ENCODE measurements around the gene PVALB. TPM values are rescaled to one million over a fixed set of nuclear protein-coding genes. Genes with fewer than 3 reads are reported as not detected.

The PVALB gene
- total RNA-seq, 1 donor from 2014 or later: not detected

DNA sequence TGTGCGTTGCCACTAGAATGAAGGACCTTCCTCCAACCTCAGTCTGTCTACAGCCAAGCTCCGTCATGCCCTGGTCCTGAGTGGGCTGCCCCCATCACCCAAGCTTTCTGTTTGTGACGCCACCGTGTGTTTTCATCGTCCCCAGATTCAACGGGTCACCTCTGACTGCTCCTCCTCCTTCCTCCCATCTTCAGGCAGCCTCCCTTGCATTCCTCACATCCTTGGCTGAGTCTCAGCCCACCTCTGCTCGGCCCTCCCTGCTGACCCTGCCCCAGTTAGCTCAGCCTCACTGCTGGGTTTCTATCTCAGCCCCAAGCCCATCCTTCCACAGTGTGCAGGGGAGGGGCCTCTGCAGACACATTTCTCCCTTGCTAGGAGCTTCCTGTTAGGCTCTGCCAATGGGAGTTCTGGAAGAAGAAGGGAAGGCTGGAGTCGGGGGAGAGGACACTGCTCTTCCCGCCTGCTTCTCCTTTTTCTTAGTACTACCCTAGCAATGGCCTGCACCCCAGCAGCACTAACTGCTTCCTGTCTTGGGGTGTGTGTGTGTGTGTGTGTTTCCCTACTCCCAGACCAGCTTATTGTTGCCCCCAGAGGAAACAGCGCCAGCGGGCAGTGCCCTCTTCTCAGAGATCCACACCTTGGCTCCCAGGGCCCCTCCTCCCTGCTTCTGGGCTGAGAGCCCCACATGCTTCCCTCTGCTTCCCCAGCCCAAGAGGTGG is 46.2 kb downstream of the PVALB start:
- TF ChIP-seq, protein P1, sequence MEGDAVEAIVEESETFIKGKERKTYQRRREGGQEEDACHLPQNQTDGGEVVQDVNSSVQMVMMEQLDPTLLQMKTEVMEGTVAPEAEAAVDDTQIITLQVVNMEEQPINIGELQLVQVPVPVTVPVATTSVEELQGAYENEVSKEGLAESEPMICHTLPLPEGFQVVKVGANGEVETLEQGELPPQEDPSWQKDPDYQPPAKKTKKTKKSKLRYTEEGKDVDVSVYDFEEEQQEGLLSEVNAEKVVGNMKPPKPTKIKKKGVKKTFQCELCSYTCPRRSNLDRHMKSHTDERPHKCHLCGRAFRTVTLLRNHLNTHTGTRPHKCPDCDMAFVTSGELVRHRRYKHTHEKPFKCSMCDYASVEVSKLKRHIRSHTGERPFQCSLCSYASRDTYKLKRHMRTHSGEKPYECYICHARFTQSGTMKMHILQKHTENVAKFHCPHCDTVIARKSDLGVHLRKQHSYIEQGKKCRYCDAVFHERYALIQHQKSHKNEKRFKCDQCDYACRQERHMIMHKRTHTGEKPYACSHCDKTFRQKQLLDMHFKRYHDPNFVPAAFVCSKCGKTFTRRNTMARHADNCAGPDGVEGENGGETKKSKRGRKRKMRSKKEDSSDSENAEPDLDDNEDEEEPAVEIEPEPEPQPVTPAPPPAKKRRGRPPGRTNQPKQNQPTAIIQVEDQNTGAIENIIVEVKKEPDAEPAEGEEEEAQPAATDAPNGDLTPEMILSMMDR (conservative IDR thresholded peaks at IDR 0.05; ENCODE audit: low read depth, low read length): no peak

DNA sequence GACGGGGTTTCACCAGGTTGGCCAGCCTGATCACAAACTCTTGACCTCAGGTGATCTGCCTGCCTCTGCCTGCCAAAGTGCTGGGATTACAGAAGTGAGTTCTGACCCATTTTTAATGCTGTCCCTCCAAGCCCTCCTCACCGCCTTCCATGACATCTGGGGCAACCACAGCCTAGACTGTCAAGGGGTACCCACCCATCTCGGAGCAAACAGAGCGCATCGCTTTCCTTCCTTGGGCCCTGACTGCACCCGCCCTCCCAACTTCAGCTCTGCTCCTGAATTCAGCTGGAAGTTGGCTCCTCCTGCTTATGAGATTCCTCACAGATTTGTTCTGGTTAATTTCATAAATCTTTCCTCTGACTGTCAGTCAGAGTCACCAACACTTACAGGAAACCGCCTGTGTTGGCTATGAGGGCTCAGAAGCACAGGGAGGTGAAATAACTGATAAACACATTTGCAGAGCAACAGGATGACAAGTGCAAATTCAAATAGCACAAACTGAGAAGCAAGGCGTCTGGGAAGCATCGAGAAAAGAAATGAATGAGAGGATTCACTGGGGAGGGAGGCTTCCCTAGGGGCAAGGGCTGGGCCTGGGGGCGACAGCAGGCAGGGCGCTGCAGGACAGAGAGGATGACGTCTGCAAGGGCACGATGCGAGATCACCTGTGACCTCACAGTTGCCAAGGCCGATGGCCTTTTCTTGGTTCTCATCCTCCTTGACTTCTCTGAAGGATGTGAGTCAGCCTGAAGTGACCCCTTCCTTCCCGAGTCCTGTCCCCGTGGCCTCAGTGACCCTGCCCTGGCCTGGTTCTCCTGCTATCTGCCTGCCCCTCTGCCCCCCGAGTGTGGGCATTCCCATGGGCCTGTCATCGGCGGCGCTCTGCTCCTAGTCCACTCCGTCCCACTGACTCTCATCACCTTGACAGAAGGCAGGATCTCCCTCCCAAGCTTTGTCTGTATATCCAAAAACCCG is 47.0 kb downstream of the PVALB start:
- no peak for DNase-seq (ENCODE audit: low read depth)
- TF ChIP-seq, protein P1 (conservative IDR thresholded peaks at IDR 0.05; ENCODE audit: low read depth, low read length): no peak
- H3K4me3 ChIP-seq (ENCODE audit: low read depth, low read length): no peak overlapping the region

More for the DNA sequence above, 46.2 kb downstream of the PVALB start:
- no peak for DNase-seq (ENCODE audit: low read depth)
- no peak overlapping the region for H3K4me3 ChIP-seq (ENCODE audit: low read depth, low read length)

DNA sequence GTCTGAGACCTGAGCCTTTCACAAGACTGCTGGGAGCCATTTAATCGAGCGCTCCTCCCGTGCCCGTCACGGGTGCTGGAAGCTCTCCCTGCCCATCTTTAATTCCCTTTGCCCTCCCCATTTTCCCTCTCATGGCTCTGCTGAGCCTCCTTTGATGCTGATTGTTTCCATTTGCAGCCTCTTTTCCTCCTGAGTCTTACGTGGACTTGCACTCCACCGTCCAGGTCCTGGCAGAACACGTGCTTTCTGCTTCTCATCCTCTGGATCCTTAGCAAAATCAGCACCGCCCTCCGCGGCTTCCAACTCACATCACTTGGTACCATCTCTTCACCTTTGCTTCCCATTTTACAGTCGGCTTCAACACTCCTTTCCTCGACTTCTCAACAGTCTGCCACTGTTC is 48.2 kb downstream of the PVALB start:
- no peak overlapping the region for H3K4me3 ChIP-seq (ENCODE audit: low read depth, low read length)
- TF ChIP-seq, protein P1 (conservative IDR thresholded peaks at IDR 0.05; ENCODE audit: low read depth, low read length): no peak
- no peak for DNase-seq (ENCODE audit: low read depth)

DNA sequence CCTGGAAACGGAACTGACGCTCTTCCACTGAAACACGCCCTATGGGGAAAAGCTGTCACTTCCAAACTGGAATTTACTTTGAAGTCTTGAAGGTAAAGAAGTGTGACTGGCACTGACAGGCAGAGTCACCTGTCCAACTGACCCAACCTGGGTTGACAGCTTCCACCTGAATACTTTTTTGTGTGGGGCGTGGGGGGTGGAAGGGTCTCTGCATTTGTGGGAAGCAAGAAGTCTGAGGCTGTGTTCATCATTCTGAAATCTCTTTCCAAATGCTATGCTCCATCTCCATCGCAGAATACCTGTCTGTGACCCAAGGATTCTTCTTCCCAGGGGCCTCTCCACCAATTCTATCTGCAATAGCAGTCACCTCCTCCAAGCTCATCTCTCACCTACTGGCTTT is 48.7 kb downstream of the PVALB start:
- TF ChIP-seq, protein P1 (conservative IDR thresholded peaks at IDR 0.05; ENCODE audit: low read depth, low read length): no peak
- no peak overlapping the region for H3K4me3 ChIP-seq (ENCODE audit: low read depth, low read length)
- no peak for DNase-seq (ENCODE audit: low read depth)

DNA sequence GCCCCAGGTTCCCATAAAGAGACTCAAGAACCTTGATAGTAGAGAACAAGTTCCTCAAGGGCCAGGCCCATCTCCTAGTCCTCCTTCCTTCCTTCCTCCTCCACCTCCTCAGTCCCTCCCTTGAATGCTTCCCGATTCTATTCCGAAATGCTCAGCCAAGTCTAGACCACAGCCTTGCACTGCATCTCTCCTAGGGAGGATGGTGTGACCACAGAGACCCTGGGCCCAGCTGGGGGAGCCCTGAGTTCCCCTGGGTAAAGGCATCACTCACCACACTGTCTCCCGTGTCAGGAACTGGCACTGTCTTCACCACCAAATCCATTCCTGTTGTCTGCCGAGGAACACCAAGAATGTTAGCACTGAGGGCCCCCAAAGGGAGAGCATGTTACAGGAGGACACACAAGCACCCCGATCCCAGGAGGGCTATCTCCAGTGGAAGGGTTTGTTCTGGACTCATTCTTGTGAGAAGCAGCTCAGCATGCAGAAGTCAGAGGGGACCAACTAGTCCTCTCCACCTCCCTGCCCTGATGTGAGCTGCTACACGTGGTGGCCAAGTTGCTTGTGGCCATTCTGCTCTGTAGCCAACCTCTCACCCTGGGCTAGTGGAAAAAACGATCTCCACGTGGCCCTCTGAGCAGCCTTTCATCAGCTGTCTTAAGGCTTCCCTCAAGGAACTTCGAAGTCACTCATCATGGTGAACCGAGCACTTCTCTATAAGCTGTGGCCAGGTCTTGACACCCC is 49.6 kb downstream of the PVALB start:
- TF ChIP-seq, protein P1 (conservative IDR thresholded peaks at IDR 0.05; ENCODE audit: low read depth, low read length): no peak
- no peak for DNase-seq (ENCODE audit: low read depth)
- H3K4me3 ChIP-seq (ENCODE audit: low read depth, low read length): no peak overlapping the region

DNA sequence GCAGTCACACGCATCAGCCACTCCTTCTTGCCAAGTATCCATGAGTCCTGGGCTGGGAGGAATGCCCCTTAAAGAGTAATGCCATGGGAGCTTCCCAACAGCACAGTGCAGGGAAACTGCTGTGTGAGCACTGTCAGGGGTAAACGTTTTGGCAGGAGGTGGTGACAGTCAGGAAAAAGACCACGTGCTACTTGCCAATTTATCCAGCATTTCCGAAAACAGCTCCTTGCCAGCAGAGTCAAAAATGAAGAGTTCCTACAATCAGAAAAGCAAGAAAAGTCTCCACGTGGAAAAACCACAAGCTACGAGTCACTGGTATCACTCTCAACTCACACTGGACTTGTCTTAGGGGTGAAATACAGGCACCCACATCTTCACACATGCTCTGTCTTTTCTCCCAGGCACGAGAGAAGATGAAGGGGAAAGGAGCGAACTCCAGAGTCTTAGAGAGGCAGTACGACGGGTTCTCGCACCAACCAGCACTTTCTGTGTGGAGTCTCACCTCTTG is 50.8 kb downstream of the PVALB start:
- TF ChIP-seq, protein P1 (conservative IDR thresholded peaks at IDR 0.05; ENCODE audit: low read depth, low read length): no peak
- DNase-seq (ENCODE audit: low read depth): no peak
- no peak overlapping the region for H3K4me3 ChIP-seq (ENCODE audit: low read depth, low read length)
